ENCODE results near the gene ENTPD6.

ENTPD6 gene

DNA sequence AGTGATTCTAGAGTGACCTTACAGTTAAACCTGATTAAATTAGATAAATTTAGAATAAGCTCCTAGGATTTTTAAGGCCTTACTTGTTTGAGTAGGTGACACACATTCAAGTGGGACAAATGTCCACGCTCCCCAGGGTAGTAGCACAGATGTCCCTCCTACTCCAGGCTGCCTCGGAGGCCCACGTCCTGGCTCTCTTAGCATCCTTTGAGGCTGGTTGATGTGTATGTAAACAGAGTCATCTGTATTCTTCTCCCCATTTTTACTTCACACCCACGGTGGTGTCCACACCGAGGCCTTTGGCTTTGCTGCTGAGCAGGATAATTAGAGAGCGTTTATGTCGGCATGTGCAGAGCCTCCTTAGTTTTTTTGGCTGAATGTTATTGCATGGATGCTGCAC lies 15.8 kb downstream of the ENTPD6 start:
- DNase-seq = no peak

DNA sequence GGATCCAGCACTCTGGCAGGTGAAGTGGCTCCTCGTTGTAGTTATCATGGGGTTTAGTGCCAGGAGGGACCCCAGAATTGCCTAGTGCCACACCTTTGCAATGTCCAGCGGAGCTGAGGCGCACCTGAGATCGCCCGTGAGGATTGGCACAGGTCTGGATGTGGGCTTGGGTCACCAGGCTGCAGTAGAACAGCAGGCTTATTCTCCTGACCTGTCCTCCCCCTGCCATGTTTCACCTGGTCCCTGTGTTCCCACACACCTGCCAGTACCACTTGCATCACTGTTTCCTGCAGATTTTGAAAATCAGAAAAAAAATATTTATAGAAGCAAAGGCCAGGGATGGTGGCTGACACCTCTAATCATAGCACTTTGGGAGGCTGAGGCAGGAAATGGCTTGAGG lies 16.7 kb downstream of the ENTPD6 start:
- DNase-seq = no peak

DNA sequence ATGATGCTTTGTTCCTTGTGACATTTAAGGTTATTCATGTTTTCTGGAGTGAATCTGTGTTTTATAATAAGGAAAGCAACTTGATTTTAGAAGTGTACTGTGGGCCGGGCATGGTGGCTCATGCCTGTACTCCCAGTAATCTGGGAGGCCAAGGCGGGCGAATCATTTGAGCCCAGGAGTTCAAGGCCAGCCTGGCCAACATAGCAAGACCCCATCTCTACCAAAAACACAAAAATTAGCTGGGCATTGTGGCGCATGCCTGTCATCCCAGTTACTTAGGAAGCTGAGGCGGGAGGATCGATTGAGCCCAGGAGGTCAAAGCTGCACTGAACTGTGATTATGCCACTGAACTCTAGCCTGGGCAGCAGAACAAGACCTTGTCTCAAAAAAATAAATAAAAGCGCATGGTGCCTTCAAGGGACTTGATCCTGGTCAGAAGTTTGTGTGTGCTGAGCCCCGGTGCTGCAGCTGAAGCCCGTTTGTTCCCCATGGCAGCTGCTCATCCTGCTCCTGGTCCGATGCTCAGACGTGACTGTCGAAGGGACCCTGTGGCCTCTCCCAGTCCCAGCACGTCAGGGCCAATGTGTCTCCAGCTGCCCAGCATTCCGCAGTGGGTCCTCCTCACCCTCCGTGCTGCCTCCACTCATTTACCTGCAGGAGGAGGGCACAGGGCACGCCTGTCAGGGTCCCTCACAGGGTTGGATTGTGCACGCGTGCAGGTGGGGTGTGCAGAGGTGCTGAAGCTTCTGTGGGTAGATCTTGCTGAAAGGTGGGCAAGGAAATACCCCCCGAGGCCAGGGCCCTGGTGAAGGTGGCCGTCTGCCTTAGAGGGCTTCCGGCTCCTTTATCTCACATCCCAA lies 18.3 kb downstream of the ENTPD6 start:
- DNase-seq = no peak

DNA sequence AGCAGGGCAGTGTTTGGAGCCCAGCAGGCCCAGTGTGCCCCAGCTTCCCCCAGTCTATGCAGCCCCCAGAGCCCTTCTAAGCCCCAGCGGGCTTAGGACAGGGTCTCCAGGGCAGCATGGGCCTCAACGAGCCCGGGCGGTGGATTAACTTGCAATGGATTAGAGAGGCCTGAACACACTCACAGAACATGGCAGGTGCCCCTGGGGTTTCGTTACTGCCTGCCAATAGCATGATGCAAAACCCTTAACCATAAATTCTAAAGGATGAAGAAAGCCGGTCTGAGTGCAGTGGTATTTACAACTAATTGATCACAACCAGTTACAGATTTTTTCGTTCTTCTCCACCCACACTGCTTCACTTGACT lies 18.9 kb downstream of the ENTPD6 start:
- DNase-seq = no peak

DNA sequence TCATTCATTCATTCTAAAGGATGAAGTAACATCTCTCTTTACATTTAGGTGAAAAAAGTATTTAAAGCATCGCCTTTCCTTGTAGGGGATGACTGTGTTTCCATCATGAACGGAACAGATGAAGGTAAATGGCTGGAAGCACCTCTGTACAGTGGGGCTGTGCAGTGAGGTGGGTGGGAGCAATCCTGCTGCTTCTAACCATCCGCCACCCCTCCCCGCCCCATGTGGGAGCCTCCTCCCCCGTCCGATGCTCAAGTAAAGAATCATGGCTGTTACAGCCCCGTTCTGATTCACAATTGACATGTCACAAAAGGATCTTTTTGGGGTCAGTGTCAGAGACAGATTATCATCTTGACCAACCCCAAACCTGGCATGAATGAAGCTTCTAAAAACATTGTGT lies 19.3 kb downstream of the ENTPD6 start:
- no peak for DNase-seq

DNA sequence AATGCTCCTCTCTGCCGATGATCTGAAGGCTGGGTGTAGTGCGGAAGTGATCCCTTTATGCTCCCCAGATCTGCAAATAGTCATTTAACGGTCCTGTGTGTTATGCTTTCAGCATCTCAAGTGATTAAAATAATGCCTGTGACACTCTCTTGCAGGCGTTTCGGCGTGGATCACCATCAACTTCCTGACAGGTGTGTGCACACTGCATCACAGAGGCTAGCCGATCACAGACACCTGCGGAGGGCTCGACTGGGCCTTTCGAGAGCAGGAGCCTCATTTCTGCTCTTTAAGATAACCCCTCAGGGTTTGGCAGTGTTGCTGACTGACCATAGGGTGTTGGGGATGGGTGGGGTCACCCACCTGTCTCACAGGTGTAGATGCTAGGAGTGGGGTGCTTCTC lies 20.0 kb downstream of the ENTPD6 start:
- DNase-seq = no peak

DNA sequence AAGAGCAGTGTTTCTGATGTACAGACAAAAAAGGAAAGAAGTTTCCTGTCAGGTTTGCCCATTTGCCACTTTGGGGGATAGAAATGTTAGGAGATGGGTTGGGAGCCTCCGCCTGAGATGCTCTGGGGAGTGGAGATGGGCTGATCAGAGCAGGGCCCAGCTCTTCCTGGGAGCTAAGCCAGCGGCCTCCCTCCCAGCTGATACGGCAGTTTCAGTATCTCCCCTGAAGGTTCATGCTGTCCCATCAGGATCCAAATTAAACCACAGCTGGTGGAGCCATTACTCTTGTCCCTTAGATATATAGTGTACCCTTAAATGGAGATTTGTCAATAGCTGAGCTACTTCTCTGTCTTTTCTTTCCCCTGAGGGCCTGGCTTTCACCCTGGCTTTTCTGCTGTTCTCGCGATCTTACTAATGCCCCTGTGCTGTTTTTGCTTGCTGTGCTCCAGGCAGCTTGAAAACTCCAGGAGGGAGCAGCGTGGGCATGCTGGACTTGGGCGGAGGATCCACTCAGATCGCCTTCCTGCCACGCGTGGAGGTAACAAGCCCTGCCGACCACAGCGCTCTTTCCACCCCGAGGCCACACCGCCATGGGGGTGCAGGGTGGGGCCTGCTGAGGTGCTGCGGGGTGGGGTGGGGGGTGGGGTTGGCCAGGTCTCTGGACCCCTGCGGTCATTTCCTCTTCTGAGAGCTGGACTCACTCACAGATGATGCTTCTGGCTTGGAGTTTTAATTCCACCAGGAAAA lies 20.9 kb downstream of the ENTPD6 start:
- no peak for DNase-seq

DNA sequence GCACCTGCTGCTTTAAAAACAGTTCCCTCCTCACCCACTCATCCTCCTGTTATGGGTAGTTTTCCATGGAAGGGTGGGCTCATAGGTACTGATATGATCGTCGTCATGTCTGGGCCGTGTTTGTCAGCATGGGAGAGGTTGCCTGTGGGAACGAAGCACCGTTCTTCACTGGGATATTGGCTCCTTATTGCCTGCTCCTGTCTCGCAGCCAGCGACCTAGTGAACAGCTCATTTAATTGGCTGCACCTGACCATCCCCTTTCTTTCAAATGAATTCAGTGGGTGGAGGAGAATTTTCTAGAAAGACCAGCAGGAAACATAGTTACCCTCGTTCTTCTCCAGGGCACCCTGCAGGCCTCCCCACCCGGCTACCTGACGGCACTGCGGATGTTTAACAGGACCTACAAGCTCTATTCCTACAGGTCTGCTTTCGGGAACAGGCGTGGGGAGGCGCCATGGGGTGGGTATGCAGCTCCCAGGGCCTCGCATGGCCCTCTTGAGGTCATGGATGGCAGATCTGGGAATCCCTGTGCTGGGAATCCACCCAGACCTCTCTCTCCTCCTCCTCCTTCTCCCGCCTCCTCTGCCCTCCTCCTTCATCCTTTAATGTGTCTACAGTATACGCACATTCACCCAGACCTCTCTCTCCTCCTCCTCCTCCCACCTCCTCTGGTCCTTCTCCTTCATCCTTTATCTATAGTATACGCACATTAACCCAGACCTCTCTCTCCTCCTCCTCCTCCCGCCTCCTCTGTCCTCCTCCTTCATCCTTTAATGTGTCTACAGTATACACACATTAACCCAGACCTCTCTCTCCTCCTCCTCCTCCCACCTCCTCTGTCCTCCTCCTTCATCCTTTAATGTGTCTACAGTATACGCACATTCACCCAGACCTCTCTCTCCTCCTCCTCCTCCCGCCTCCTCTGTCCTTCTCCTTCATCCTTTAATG lies 21.9 kb downstream of the ENTPD6 start:
- DNase-seq = no peak

DNA sequence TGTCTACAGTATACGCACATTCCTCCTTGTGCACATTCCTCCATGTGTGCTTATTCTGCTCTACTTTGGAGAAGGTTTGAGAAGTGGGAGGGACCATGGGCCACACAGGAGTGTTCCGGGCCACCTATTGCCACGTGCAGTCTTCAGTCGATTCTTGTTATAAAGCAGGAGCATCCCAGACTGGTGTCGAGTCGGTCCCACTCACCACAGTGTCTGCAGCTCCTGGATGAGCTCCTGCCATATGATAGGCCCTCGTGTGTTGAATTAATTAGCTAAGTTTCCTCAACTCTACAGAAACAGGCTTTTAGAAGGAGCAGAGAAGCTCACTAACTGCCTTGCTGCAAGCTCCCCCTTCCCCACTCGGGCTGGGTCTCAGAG lies 22.6 kb downstream of the ENTPD6 start:
- DNase-seq = no peak

DNA sequence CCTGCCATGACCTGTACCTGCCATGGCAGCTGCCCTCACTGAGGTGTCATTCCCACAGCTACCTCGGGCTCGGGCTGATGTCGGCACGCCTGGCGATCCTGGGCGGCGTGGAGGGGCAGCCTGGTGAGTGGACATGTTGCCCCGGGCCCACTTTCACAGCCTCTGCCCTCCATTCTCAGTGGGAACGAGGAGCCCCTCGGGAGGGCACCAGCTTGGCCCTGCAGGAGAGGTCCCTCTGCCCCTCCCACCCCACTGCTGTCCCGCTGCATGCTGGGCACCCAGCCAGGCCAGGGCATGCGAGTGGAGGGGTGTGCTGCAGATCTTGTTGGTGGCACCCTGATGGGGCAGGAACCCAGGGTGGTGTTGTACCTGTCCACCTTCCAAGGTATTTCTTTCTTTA lies 23.0 kb downstream of the ENTPD6 start:
- DNase-seq = no peak

DNA sequence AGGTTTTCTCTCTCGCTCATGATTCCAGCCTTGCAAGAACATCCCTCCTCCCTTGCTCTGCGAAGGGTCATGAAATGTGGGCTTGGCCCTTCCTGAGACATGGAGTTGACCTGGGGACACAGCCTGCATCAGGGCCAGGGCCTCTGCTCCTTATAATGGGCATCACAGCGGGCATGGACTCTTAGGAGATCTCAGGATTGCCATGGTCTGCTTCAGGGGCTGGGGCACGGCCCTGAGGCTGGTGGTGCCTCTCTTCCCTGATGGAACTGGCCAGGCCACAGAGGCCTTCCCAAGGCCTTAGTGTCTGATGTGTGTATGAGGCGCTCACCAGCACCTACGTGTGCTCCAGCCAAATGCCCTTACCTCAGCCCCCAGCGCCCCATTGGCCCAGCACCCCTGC lies 23.9 kb downstream of the ENTPD6 start:
- DNase-seq = no peak

DNA sequence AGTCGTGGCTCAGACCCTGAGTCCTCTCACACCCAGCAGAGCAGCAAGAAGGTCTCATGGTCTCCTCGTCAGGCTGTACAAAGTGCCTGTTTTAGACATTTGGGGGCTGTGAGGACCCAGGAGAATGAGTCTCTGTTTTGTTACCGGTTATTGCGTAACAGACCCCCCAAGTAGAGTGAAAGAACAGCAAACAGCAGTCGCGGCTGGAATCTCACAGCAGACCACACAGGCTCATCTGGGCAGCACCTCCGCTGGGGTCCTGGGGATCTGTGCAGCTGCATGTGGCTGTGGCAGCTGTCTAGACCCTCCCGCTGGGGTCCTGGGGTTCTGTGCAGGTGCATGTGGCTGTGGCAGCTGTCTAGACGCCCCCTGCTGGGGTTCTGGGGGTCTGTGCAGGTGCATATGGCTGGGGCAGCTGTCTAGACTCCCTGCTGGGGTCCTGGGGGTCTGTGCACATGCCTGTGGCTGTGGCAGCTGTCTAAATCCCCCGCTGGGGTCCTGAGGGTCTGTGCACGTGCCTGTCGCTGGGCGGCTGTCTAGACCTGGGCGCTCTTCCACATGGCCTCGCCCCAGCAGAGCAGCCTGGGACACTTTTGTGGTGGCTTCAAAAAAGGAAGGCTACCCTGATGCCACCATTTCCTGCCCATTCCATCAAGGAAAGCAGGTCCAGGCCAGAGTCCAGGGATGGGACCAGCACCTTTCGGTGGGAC lies 24.7 kb downstream of the ENTPD6 start:
- peak; percentile 5 for DNase-seq

DNA sequence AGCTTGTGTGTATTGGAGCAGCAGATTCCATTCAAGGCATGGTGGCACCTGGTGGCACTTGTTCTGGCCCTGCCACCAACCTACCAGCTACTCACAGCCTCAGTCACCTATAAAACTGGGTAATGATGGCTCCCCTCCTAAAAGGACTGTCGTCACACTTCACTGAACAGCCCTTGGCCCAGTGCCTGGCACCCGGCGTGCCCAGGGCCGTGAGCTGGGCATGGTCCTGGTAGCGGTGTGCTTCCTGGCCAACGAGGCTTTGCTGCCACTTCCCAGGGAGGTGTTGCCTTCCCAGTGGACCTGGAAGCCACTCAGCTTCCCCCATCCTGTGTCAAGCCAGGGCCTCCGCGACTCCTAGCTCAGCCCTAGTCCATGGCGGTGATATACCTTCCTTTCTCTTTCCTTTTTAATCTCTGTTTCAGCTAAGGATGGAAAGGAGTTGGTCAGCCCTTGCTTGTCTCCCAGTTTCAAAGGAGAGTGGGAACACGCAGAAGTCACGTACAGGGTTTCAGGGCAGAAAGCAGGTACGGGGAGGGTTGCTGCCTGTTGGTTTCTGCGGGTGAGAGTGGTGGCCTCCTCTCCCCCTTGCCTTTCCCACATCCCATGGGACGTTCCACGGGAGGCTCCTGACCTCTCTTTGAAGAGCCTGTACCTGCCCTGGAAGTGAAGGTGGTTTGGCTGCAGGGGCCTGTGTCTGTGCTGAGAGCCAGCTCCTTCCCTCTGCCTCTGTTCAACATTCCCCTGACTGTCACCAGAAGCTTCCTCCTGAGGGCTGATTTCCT lies 25.5 kb downstream of the ENTPD6 start:
- DNase-seq = no peak

DNA sequence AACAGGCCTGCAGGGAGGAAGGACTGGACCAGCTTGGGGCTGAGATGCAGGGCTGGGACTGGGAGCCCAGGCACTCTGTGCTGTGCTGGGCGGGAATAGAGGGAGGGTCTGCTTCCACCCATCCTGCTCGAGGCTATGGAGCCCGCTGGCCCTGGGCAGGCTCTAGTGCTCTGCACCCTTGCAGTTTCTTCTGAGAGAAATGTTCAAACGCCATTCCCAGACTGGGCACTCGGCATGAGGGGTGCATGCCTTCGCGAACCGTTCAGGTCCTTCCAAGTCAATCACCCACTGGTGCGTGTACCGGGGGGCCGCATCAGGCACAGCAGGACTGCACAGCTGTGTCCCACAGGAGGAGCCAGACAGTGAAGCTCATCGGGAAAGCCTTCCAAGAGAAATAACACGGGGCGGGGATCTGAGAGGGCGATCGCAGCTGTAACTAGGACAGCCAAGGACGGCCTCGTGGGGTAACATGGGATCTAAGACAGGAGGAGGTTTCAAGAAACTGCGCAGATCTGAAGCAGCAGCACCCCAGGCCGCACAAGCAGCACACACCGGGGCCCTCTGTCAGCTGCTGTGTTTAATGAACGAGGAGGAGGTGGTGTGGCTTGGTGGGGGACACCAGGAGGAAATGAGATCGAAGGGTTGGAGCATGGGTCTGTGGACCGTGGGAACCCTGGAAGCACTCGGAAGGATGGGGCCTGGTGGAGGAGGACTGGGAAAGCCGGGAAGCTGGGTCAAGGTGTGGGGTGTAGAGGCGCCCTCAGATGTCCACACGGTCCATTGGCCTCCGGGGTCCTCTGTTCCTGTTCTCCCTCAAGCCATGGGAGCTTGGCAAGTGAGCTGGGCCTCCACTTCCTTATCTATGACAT lies 26.3 kb downstream of the ENTPD6 start:
- DNase-seq = no peak

DNA sequence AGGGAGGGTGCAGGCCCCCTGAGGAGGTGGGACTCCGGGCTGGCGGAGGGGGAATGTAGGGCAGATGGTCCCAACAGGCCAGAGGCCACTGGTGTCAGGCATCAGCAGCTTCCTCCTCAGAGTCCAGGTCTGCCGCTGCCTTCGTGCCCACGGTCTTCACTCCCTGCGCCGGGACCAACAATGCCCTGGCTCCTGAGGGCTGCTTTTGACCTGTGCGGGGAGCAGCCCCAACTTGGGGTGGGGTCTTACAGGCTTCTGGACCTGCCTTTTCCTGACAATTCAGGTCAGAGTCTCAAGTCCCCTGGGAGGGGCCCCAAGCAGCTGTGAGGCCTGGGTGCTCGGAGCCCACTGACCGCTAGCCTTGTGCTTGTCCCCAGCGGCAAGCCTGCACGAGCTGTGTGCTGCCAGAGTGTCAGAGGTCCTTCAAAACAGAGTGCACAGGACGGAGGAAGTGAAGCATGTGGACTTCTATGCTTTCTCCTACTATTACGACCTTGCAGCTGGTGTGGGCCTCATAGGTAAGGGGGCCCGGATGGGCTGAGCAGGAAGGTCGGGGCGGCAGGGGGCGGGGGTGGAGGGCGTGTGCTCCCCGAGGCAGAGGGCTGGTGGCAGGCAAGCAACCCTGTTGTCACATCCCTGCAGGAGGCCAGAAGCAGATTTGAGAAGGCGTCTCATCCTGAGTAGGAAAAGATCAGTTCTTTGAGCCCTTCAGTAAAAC lies 27.1 kb downstream of the ENTPD6 start:
- DNase-seq = no peak

DNA sequence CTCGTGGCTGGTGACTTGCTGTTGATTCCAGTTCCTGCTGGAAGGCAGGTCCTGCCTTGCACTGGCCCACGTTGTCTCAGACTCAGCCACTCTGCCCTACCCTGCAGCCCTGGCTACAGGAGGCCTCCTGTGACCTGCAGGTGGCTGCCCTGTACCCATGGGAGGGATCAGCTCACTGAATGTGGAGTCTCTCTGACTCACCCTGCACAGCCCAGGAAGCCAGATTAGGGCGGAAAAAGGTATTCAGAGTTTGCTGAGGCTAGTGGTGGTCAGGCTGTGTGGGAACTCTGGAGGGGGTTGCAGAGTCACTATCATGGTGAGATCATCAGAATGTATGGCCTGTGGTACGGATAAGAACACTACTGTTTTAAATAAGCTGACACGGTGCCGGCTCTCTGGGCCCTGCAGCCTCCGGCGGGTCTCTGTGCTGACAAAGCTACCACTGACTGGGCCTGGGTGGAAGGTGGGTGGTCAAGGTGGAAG lies 27.7 kb downstream of the ENTPD6 start:
- DNase-seq = no peak

DNA sequence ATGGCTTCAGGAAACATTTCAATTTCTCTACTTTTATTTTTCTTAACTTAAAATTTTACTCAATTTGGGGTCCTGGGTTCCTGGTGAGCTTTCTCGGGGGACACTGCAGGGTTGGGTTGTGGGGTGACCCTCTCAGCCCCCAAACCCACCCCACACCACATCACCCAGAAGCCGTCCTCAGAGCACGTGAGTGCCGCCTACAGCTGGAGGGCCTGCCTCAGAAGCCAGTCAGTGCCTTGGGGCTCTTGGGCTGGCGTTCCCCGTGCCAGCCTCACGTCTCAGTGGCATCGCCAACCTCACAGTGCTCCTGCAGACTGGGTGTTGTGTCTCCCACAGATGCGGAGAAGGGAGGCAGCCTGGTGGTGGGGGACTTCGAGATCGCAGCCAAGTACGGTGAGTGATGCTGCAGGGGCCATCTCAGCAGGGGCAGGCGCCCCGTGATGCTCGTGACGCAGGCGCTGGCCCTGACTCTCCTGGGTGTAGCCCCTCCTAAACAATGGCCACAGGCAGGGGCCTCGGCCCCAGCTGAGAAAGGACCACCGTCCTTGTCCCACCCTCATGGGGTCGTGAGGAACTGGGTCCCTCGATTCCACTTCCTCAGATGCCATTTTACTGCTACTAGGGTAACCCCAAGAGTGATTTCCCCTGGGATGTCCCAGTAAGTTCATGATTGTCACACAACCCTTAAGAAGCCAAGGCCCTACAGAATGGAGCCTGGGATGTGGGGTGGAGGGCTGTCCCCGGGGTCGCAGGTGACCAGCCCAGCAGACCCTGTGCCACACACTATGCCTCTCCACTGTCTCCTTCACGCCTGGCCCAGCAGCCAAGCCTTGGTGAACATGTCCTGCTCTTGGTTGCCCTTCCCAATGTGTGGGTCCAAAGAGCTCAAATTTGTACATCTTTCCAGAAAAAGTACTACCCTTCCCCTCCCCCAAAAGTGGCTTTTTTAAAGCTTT lies 28.5 kb downstream of the ENTPD6 start:
- DNase-seq = no peak

DNA sequence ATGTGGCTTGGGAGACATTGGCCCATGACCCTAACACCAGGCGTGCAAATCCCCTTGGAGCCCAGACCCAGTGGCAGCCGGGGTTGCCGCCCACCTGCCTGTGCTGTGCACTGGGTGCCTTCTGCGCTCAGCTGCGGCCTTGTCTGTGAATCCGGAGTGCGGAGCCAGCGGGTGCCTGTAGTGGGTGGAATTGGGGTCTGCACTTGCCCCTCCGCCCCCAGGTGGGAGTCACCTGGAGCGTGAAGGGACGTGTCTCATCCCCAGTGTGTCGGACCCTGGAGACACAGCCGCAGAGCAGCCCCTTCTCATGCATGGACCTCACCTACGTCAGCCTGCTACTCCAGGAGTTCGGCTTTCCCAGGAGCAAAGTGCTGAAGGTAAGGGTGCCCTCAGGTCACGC lies 29.4 kb downstream of the ENTPD6 start:
- DNase-seq = no peak
